ENCODE data around the gene S100A5. TPM values are rescaled to one million over a fixed set of nuclear protein-coding genes. Genes with fewer than 3 reads are reported as not detected.

S100A5 gene
- total RNA-seq, 1 experiment from 2014 or later: not detected

DNA sequence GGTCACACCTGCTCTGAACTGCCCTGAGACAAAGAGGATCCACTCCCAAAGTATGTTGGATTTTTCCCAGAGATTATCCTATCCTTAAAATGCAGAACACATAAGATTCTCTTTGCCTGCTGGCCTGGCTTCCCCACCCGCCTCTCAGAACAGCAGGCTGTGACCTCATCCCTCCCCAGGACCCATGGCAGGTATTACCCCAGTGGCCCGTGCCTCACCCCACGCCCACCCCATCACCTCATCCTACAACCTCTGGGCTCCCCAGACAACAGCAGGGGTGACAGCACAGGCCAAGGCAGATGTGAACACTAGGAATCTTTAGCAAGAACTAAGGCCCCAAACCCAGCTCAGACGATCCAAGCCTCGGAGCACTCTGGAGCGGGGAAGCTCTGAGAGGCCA lies 45.2 kb downstream of the S100A5 start:
- Histone ChIP-seq H3K23ac (ENCODE audit: insufficient read length, low read depth, low read length) (no peak overlapping the region), H2BK5ac (ENCODE audit: insufficient read length, low read length) (no peak overlapping the region), H3K18ac (ENCODE audit: insufficient read length, low read depth, low read length) (no peak overlapping the region), H2BK12ac (ENCODE audit: insufficient read length, low read depth, low read length) (no peak overlapping the region), H4K20me1 (ENCODE audit: control insufficient read depth, insufficient read depth, insufficient read length) (no peaks in the 10 kb centered on the region), H3K56ac (ENCODE audit: insufficient read length, low read depth, low read length) (no peak overlapping the region), H2BK15ac (ENCODE audit: low read depth, low read length) (no peak overlapping the region), H3K79me1 (ENCODE audit: insufficient read depth, low read depth, low read length, poor library complexity, severe bottlenecking) (no peaks in the 10 kb centered on the region), H3K9me3 (ENCODE audit: control insufficient read depth, low read depth, low read length) (no peaks in the 10 kb centered on the region), H3K4me1 (ENCODE audit: insufficient read depth, low read length) (no peaks in the 10 kb centered on the region; the same call in 1 of the 2 replicates), H3T11ph (ENCODE audit: low read length) (no peak overlapping the region), H4K8ac (replicated peaks; ENCODE audit: insufficient read length, low read depth, low read length) (no peak overlapping the region), H2BK120ac (ENCODE audit: low read depth, low read length, poor library complexity, severe bottlenecking) (no peak overlapping the region), H3K23me2 (ENCODE audit: insufficient read length, low read depth, low read length, poor library complexity, severe bottlenecking) (no peaks in the 10 kb centered on the region), H3K27ac (ENCODE audit: insufficient read length, low read depth, low read length) (no peak overlapping the region), H3K4me2 (ENCODE audit: insufficient read depth, insufficient read length, low read length) (no peak overlapping the region), H2AK5ac (ENCODE audit: insufficient read length, low read length) (no peak overlapping the region), H3K79me2 (ENCODE audit: insufficient read depth, low read length) (no peaks in the 10 kb centered on the region), H3K4ac (ENCODE audit: low read depth, low read length) (no peak overlapping the region), H3K9ac (ENCODE audit: extremely low read depth, insufficient read length, low read length) (no peak overlapping the region), H3K14ac (ENCODE audit: insufficient read depth, low read length) (no peak overlapping the region), H2AFZ (ENCODE audit: low read length) (no peak overlapping the region), H3K27me3 (ENCODE audit: insufficient read depth, low read length) (no peaks in the 10 kb centered on the region), H4K91ac (ENCODE audit: insufficient read length, low read depth, low read length) (no peak overlapping the region), H2BK20ac (ENCODE audit: low read depth, low read length, poor library complexity, severe bottlenecking) (no peak overlapping the region), H4K5ac (ENCODE audit: insufficient read length, low read depth, low read length) (no peak overlapping the region)
- Mint-ChIP-seq H3K4me1 (peaks cover 11 to 20% of the 10 kb centered on the region in 2 experiments), H3K4me3 (no peak overlapping the region), H3K27ac (peak overlapping the region; percentile 56 to 88 (median 81); a peak in 4 of 7 replicates), H3K36me3 (ENCODE audit: insufficient read depth in 1 of 3, low read depth in 3 of 3) (no peaks in the 10 kb centered on the region), H3K9me3 (no peaks in the 10 kb centered on the region; a peak in 1 of 5 replicates), H3K27me3 (ENCODE audit: low read depth) (peaks cover 3% of the 10 kb centered on the region)
- no peak for DNase-seq
- no CpG with 5 or more reads among the region's 6 CpGs for whole genome bisulfite sequencing (ENCODE audit: extremely low coverage, insufficient read length, low lambda C conversion rate)
- TF ChIP-seq, protein P1, sequence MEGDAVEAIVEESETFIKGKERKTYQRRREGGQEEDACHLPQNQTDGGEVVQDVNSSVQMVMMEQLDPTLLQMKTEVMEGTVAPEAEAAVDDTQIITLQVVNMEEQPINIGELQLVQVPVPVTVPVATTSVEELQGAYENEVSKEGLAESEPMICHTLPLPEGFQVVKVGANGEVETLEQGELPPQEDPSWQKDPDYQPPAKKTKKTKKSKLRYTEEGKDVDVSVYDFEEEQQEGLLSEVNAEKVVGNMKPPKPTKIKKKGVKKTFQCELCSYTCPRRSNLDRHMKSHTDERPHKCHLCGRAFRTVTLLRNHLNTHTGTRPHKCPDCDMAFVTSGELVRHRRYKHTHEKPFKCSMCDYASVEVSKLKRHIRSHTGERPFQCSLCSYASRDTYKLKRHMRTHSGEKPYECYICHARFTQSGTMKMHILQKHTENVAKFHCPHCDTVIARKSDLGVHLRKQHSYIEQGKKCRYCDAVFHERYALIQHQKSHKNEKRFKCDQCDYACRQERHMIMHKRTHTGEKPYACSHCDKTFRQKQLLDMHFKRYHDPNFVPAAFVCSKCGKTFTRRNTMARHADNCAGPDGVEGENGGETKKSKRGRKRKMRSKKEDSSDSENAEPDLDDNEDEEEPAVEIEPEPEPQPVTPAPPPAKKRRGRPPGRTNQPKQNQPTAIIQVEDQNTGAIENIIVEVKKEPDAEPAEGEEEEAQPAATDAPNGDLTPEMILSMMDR (conservative IDR thresholded peaks at IDR 0.05): no peak
